GM23338 (cell line): Measurements from ENCODE around the gene MRPL38.

Experiments used
- CREB1 ChIP-seq: fragments of 250-450 bp; sonication (Bioruptor Pico); IDR thresholded peaks from 2 replicates; pipeline ENCODE4 v1.5.0; 2020; ENCODE audit warnings: low read depth, mild to moderate bottlenecking, moderate library complexity
- CTCF ChIP-seq, 2 experiments: fragments of 200-600 bp in 1 of 2; sonication (generic) in 1 of 2; conservative IDR thresholded peaks; 2 replicates each; pipeline versions ENCODE4 v1.5.1 to v1.6.1; 2016 to 2017; ENCODE audit warnings: antibody characterized with exemption in 2 of 2, low read depth in 2 of 2, mild to moderate bottlenecking in 2 of 2, moderate library complexity in 1 of 2
- EZH2 ChIP-seq: fragments of 200-600 bp; sonication (generic); IDR thresholded peaks from one replicate; pipeline ENCODE4 v1.8.0; 2017; ENCODE audit warnings: antibody characterized with exemption, mild to moderate bottlenecking, low read depth; ENCODE audit not compliant: unreplicated experiment
- EZH2phosphoT487 ChIP-seq: fragments of 200-600 bp; sonication (generic); IDR thresholded peaks from one replicate; pipeline ENCODE4 v1.8.1; 2018; ENCODE audit warnings: antibody characterized with exemption; ENCODE audit not compliant: unreplicated experiment
- JUNB ChIP-seq: IDR thresholded peaks from one replicate; pipeline ENCODE4 v1.6.1; 2016; ENCODE audit warnings: antibody characterized with exemption; ENCODE audit not compliant: unreplicated experiment
- NANOG ChIP-seq: IDR thresholded peaks from 2 replicates; pipeline ENCODE4 v1.6.1; 2016; ENCODE audit warnings: antibody characterized with exemption, borderline replicate concordance
- POLR2AphosphoS5 ChIP-seq: IDR thresholded peaks from 2 replicates; pipeline ENCODE4 v1.6.1; 2016; ENCODE audit warnings: antibody characterized with exemption, low read depth
- REST ChIP-seq: IDR thresholded peaks from one replicate; pipeline ENCODE4 v1.6.1; 2018; ENCODE audit warnings: antibody characterized with exemption; ENCODE audit not compliant: unreplicated experiment
- STAT1 ChIP-seq: IDR thresholded peaks from one replicate; pipeline ENCODE4 v1.6.1; 2016; ENCODE audit warnings: antibody characterized with exemption; ENCODE audit not compliant: unreplicated experiment
- ZNF114 ChIP-seq: fragments of 250-450 bp; sonication (Bioruptor Pico); IDR thresholded peaks from 2 replicates; pipeline ENCODE4 v1.5.0; 2020; ENCODE audit warnings: mild to moderate bottlenecking, moderate library complexity
- ZNF331 ChIP-seq: fragments of 250-450 bp; sonication (Bioruptor Pico); IDR thresholded peaks from 2 replicates; pipeline ENCODE4 v1.5.0; 2020; ENCODE audit warnings: low read depth, mild to moderate bottlenecking, moderate library complexity
- TF ChIP-seq, protein P1 (sequence below): IDR thresholded peaks from 2 replicates; pipeline ENCODE4 v1.6.1; 2016; ENCODE audit warnings: antibody characterized with exemption

- TF ChIP-seq CTCF (conservative IDR thresholded peaks at IDR 0.05; ENCODE audit: low read depth in 2 of 2) (peak; percentile 17 to 57; a peak in 3 of 4 replicates), EZH2phosphoT487 (no peak), JUNB (no peak), REST (no peak), POLR2AphosphoS5 (no peak), ZNF331 (CRISPR knock-in tag) (no peak), EZH2 (no peak), CREB1 (CRISPR knock-in tag) (no peak), STAT1 (no peak), NANOG (no peak), ZNF114 (CRISPR knock-in tag) (no peak)
- TF ChIP-seq, protein P1, sequence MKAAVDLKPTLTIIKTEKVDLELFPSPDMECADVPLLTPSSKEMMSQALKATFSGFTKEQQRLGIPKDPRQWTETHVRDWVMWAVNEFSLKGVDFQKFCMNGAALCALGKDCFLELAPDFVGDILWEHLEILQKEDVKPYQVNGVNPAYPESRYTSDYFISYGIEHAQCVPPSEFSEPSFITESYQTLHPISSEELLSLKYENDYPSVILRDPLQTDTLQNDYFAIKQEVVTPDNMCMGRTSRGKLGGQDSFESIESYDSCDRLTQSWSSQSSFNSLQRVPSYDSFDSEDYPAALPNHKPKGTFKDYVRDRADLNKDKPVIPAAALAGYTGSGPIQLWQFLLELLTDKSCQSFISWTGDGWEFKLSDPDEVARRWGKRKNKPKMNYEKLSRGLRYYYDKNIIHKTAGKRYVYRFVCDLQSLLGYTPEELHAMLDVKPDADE, result no peak
Observed at GRCh38 chr17:75914643-75915267, 10.1 kb upstream of the MRPL38 start.
